Suppressor macrophage treated with lipopolysaccharide for 4 hours (primary cell): ENCODE measurements around the gene TNIP1.

Experiments
- DNase-seq: peaks from one replicate; pipeline ENCODE4 v3.0.0-alpha.2; 2020

TNIP1 gene

DNA sequence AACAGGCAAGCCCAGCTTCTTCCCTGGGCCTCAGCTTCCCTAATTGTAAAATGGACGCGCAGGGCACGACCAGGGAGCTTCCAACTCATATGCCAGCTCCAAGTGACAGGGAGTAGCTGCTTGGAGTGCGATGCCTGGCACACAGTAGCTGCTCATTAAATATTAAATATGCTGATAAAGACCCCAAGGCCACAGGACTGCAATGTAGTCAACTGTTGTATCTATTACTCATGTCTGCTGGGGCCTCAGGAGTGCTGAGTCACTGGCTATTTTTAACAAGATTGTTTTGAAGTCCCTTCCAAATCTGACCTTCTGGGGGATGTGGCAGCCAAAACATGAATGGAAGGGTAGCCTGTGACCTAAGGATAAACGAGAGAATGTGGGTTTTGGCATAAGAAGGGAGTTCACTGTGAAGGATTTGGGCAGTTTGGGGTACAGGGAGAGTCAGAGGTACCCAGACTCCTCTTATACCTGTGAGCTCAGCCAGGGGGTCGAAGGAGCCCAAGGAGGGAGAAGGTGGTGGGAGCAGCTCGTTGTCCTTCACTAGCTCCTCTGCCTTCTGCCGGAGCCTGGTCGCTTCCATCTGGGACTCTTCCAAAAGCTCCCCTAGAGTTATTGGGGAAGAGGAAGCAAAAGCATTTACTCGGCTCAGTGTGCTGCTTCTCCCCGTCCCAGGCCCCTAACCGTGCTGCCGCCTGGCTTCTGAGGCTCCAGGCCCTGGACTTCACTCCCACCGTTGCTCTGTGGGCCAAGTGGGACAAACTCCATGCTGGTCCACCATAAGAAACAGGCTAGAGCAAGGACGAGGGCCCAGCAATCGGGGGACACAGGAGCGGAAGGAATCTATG is 17.5 kb downstream of the TNIP1 start:
- DNase-seq: peak; percentile 81

DNA sequence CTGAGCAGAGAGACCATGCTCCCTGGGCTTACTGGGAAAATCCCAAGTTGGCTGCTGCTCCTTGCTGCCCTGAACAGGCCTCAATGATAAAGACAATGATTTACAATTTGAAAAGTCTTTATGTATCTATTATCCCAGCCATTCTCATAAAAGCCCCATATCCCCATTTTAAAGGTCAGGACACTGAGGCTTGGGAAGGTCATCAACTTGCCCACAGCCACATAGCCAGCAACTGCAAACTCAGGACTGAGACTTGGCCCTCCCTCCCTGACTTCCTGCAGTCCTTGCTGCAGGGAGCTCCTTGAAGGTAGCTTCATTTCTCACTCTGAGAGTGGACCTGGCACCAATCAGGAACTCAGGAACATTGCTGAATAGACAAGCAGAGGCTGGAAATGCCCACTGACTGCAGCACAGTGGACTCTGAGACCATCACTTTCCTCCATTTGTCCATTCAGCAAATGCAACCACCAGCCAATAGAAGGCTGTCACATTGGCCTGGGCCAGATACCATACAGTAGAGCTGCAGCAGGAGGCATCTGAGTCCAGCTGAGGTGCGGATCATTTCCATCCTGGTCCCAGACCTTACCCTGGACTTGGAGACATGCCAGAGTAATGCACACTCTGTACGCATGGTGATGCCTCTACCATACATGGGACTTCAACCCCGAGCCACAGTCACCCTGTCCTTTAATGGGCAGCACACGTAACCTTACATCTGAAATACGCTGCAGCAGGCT is 18.3 kb downstream of the TNIP1 start:
- DNase-seq: peak; percentile 44

DNA sequence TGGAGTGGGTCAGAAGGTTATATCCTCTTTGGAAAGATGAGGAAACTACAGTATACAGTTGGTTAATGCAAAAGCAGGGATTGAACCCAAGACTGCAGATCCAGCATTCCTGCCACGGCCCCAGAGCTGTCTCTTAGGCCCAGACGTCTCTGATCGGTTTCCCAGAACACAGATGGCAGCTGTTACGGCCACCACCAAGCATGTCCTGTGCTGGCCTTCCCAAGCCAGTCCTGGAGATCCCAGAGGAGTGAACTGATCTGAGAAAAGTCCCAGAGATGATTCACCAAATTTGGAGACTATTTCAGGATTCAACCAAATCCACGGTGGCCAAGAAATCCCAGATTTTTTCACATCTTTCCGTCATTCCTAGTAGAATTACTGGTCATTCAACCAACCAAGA is 20.1 kb downstream of the TNIP1 start:
- no peak for DNase-seq

DNA sequence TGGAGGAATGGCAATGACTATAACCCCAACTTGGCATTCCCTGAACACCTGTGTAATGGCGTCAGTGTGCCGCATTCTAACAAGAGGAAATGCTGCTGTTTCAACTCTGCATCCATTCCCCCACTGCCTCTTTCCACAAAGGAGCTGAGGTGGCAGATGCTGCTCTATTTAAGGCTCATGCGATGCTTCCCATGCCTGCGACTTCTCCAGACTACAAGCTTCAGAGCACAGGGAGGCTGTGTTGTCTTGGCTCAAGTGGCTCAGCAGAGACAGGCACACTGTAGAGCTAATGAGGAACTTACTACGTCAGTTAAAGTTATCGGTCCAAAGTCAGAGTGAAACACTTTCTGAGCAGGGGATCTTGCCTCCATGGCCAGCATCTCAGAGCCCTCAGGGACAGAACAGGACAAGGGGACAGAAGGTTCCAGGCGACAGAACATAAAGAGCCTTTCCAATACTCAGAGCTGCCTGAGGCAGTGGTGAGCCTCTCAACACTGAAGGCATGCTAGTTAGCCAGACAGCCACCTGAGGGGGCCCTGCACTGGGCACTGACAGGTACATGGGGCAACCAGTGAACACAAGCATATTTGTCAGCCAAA is 21.8 kb downstream of the TNIP1 start:
- peak; percentile 65 for DNase-seq

DNA sequence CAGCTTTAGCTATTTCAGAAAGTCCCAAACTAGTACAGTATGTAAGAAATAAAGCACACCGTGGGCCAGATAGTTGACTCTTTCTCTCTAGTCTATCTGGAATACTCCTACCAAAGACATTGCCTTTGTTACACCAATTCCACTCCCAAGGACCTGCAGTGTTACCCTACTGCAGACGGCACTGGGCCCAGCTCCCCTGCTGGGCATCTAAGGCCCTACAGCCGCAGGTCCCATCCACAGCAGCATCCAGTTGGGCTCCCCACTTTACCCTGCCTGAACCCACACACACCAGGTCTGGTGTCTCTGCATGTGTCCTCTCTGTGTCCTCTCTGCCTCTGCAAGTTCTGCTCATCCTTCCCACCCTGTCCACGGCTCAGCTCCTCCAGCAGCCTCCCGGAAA is 22.5 kb downstream of the TNIP1 start:
- no peak for DNase-seq

DNA sequence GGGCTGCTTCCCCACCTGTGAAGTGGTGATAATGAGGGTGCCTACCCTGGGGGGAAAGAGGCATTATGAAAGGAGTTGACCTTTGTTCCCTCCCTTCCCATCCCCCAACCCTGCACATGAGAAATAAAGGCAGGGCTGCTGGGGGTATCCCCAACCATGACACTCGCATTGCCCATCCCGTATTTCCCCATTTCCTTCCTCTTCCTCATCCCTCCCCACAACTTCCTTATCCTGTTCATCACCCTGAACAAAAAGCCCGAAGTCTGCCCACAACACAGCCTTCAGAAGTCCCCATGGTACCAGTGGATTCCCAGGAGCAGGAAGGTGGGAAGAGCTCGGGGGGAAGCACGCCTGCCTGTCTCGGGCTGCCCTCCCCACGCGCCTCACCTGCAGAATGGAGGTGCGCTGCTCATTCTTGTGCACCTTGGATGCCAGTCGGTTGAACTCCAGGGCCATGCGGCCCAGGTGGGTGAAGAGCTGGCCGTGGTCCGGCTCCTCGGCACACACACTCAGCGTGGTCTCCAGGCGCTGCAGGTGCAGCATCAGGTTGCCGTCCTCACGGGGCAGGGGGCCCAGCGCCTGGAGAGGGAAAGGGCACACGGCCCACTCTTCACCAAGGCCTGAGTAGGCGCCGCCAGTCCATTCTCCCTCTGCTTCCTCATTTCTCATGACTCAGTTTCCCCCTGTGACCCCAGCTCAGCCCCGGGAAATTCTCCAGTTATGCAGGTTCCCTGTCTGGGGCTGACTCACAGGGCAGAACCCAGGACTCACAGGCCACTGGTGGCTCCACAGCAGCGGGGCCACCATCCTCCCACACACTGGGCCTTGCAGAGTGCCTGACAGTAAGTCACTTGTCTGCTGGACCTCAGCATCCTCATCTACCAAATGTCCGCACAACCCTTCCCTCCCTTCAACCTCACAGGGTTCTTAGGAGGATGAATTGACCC is 24.2 kb downstream of the TNIP1 start:
- DNase-seq: peak; percentile 95

DNA sequence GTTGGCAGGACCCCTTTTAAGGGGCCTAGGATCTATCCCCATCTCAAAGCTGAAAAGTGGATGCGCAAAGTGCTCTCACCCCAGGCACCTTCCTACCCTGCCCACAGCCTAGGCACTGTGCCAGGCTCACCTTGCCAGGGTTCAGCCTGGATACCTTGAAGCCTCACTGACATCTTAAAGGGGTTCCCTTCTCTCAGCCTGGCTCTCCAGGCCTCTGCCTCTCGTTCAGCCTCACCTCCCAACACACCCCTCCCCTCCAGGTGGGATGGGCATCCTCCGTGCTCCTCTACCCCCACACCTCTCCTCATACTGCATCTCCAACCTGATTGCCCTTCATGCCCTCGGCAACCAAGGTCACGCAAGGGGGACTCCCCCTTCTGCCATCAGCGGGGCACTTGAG is 25.5 kb downstream of the TNIP1 start:
- DNase-seq: no peak

DNA sequence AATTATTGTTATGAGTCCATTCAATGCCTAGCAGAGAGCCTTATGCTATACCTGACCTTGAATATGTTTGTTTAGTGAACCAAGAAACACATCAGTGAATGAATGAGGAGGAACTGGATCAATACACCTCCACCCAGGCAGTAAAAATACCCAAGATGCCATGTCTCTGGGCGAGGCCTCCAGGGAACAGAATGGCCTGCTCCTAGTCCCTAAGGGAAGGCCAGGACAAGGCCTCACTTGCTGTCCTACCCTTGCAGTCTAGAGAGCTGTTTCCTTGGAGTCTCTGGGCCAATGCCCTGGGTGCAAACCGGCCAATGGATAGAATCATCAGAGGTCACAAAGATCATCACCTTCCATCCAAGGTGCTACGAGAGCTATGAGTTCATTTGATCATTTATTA is 26.1 kb downstream of the TNIP1 start:
- no peak for DNase-seq

DNA sequence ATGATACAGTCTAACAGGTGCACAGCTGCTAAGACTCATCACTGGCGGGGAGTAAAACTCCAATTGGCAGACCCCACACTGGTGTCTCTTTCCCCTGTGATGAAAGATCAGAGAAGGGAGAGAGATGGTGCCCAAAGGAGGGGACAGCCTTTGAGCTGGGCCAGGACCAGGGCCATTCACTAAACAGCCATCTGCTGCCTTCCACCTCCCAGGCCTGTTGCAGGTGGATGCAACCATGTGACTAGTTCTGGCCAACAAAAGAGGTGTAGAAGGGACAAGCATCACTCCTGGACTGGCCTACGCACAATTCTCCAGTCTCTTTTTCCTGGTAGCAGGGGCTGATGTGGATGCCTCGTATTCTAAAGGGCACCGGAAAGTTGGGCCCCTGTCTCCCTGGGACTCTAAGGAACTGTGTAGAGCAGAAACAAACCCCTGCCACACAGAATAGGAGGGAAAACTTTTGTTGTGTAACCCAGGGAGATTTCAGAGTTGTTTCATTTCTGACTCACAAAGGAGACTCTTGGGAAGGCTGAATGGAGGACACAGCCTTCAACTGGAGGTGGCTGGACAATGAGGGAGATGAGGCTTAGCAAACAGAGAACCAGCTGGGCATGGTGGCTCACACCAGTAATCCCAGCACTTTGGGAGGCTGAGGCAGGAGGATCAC is 26.9 kb downstream of the TNIP1 start:
- peak; percentile 64 for DNase-seq

DNA sequence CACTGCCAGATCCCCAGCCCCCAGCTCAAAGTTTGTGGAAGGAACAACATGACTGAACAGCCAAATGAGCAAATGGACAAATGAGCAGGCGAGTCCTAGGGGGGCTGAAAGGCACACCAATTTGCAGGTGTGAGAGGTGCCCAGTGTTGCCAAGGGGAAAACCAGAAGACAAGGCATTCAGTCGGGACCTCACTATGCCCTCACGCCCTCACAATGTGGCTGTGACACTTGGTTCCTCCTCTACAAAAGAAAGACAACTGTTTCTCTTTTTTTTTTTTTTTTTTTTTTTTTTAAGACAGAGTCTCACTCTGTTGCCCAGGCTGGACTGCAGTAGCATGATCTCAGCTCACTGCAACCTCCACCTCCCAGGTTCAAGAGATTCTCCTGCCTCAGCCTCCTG is 28.0 kb downstream of the TNIP1 start:
- no peak for DNase-seq

DNA sequence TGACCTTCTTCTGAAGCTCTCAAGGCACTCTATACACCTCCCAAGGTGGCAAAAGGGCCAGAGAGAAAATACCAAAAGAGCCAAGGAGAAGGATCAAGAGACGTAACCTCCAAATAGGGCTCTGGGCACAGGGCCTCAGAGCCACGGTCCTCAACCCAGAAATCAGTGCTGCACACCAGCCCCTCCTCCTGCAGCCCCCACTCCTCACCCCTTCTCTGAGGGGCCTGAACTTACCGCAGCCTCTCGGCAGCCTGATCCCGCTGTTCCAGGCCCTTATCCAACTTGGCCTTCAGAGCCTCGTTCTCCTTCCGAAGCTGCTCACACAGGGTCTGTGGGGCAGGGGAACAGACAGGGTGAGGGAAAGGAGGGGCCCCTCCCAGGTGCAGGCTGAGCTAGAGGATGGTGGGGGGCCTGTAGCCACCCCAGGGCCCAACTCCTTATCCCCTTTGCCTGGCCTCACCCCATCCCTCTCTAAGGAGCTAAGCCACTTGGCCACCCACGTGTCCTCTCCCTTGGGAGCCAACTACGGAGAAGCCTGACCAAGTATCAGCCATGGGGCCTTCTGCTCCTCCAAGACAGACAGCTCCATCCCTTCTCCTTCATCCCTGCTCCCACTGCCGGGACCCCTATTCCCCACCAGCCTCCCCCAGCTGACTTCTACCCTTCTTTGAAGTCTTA is 28.8 kb downstream of the TNIP1 start:
- DNase-seq: no peak

DNA sequence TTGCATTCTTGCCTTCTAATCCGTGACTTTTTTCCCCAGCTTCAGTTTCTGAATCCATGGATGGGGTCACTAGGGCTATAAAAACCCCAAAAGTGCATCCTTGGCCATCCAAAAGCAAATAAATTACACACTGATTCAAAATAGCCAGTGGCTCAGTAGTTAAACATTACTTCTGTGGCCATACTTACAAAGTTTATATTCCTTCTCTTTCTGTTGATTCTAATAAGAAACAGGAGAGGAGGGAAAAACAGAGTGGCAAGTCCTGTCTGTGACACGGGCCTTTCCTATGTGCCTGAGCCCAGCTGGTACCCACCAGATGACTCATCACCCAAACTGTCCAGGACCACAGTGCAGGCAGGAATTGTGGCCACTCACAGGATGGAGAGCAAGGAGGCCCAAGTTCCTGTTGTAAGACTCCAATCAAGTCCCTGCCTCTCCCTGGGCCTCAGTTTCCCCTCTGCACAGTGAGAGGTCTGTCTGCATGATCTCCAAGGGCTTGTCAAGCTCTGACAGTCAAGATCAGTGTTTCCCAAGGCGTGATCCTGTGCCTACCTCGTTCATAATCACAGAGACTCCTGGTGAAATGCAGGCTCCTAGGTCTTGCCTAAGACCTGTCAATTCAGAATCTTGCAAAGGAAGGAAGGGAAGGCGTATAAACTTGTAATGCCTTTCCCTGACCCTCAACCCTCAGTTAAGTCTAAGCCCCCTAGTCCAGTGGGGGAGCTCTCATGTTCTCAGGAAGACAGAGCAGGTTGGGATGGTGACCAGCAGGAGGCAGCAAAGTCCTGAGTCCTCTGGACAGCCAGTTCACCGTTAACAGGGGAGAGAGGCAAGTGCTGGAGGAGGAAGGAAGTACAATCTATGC is 29.5 kb downstream of the TNIP1 start:
- peak; percentile 77 for DNase-seq

DNA sequence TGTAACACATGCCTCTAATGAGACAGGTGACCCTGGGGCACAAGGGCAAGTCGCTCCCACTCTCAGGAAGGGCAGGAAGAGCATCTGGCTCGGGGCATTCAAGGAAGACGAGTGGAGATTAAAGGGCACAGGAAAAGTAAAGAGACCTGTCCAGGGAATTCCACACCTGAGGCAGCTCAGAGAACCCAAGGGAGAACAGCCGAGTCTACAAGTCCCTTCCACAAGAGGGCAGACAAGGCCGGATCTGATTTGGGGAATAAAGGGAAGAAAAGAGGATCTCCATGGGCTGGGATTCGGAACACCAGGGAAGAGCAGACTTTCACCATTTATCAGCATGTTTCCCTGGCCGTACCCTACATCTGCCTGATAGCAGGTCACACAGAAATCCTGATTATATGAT is 32.3 kb downstream of the TNIP1 start:
- no peak for DNase-seq

DNA sequence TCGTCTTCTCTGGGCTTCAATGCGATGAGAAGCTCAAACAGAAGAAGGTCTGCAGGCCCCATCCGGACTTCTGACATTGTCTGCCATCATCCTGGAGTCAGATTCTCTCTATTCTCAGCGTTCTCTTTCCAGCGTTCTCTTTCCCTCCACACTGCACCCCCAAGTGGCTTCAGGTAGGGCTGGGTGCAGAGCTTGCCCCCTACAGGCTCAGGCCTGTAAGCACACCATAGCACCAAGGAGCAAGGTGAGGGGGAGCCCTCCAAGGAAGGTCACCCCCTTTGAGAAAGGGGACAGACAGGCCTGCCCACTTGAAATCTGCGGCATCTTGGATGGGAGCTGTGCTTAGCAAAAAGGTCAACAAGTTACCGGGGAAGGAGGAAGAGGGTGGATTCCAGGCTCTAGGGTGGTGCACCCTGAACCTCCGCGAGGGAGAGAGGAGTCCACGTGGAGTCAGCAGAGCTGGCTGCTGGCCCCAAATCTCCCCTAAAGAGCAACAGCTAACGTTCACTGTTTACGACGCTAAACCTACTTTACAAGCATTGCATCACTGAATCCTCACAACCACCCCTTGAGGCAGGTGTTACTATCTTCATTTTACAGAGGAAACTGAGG is 32.9 kb downstream of the TNIP1 start:
- DNase-seq: no peak

DNA sequence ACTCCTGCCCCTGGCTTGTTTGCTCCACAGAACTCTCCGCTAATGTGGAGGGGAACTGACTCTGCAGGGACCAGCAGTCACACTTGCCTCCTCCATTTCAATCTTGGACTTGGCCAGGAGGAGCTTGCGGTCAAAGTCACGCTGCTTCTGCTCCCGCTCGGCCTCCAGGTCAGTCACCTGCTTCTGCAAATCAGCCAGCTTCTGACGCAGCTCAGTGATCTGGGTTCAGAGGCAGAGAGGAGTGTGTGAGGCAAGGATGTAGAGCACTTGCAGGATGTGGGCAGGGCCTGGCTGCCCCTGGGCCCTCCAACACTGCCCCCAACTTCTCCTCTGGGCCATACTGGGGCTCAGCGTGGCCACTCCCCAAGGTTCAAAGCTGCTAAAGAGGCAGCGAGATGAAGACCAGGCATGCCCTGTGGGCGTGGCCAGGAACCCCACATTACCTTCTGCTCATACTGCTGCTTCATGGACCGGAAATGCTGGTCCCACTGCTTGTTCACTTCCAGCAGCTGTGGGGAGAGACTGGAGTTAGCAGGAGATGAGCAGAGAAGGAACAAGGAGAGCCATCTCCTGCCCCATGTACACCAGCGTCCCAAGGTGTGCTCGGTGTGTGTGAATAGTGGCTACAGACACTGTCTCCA is 38.3 kb downstream of the TNIP1 start:
- no peak for DNase-seq

DNA sequence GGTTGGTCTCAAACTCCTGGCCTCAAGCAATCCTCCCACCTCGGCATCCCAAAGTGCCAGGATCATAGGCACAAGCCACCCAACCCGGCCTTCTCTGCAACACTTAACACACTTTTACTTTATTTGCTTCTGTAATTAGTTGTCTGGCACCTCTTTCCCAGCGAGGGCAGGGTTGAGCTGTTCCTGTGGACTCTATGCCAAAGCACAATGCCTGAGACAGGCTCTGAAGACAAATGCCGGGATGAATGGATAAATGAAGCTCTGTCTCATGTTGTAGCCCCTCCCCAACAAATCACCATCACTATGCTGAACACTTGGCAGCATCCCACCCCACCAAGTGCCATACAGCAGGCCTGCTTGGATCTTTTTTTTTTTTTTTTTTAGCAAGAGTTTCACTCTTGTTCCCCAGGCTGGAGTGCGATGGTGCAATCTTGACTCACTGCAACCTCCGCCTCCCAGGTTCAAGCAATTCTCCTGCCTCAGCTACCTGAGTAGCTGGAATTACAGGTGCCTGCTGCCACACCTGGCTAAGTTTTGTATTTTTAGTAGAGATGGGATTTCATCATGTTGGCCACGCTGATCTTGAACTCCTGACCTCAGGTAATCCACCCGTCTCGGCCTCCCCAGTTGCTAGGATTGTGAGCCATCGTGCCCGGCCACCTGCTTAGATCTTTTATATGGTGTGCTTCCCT is 39.1 kb downstream of the TNIP1 start:
- DNase-seq: no peak

DNA sequence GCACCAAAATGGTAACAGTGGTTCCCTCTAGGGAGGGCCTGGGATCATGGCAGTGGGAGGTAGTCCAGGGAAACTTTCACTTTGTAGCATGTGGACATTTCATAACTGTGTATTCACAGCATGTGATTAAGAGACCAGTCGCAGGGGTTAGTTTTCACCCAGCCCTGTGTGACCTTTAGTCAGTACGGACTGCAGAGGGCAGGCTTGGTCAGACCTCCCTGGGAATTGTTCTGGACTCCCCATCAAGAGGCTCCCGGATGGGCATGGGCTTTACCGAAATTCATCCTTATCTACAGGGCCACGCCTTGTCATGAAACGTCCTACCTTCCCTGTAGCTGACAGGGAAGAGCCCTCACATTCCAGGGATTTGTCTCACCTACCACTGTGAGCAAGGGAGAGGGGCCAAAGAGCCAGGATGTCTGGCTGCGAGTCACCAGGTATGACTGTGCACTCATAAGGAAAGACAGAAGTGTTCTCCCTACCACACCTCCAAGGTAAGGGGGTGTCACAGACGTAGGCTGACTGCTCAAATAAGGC is 40.6 kb downstream of the TNIP1 start:
- peak; percentile 54 for DNase-seq

DNA sequence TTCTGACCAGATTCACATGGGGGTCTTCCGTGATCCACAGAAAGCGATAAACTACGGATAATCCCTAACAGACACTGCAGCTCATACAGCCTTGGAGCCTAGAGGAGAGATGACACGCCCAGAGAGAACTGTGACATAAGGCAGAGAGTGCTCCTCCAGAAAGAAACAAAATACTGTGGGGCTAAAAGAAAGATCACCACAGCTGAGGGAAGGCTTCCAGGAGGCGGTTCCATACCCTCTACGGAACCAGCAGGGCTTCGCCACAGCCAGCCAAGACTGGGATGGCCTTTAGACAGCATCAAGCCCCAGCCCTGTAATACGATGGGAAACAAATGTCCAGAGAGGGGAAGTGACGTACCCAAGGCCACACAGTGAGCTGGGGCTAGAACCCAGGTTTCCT is 41.2 kb downstream of the TNIP1 start:
- no peak for DNase-seq

DNA sequence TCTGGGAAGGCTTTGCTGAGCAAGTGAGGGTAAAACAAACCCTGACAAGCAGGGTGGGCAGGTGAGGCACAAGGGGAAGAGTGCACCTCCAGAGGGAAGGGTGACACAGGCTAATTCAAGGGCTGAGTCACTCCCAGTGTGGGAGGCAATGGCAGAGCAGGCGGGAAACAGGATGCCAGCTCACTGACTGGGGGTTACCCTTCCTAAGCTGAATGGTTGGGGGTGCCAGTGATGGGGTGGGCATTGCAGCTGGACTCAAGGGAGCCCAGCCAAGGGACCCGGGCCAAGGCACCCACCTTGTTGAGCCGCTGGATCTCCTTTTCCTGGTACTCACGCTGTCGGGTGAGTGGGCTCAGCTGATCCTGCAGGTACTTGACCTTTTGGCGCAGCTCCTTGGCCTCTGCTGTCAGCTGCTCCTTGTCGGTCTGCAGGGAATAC is 42.0 kb downstream of the TNIP1 start:
- DNase-seq: no peak
